Measurements from ENCODE around the gene MBP. TPM values are rescaled to one million over a fixed set of nuclear protein-coding genes. Genes with fewer than 3 reads are reported as not detected.
A peak's percentile ranks its signal among the peaks of the same experiment; 100 is the strongest.
"Not testable (repeated sequence)": the region's sequence is repeated elsewhere in the genome, so short reads cannot be mapped to it uniquely, and the experiment has no call there.

MBP gene
- total RNA-seq, 1 donor from 2014 or later: 54.3 TPM

DNA sequence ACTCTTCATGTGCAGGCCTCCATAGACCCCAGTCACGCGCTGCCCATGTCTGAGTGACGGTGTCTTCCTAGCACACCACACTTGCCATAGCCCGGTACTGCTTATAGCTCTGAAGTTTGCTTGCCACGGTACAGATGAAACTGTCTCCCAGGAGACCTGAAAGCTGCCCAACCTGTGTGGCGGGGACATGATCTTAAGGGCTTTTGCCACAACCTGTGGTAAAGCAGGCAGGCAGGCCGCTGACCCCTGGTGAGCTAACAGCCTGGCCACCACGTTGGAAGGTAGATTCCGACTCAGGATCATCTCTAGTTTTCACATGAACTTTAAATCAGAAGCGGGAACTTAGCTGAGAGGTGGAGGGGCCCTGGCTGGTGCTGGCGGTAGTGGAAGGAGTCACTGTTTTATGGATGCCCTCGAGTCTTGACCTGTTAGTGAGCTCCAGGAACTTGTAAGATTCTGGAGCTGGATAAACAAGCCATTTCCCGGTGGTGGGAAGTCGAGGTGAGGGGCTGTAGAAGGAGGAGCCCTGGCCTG lies 156.9 kb downstream of the MBP start:
- H3K36me3 Mint-ChIP-seq (ENCODE audit: low read depth): no peaks in the 10 kb centered on the region
- peak; percentile 2 for DNase-seq (ENCODE audit: low spot score)

GRCh38 chr18:76974386-76974785 lies 158.2 kb downstream of the MBP start:
- Mint-ChIP-seq H3K9me3 (no peaks in the 10 kb centered on the region), H3K27ac (no peak overlapping the region), H3K27me3 (ENCODE audit: low read depth) (no peaks in the 10 kb centered on the region), H3K4me3 (ENCODE audit: low read depth) (no peak overlapping the region), H3K36me3 (ENCODE audit: low read depth) (no peaks in the 10 kb centered on the region), H3K4me1 (ENCODE audit: low read depth) (no peaks in the 10 kb centered on the region)
- no peak for DNase-seq (ENCODE audit: low spot score)
- intact Hi-C loops (cut with micrococcal nuclease): no loop called here

More for the DNA sequence above, 156.9 kb downstream of the MBP start:
- Mint-ChIP-seq H3K27ac (no peak overlapping the region), H3K4me1 (ENCODE audit: low read depth) (no peaks in the 10 kb centered on the region), H3K4me3 (ENCODE audit: low read depth) (no peak overlapping the region), H3K27me3 (ENCODE audit: low read depth) (no peaks in the 10 kb centered on the region), H3K9me3 (no peaks in the 10 kb centered on the region)
- intact Hi-C loops (cut with micrococcal nuclease): no loop called here

DNA sequence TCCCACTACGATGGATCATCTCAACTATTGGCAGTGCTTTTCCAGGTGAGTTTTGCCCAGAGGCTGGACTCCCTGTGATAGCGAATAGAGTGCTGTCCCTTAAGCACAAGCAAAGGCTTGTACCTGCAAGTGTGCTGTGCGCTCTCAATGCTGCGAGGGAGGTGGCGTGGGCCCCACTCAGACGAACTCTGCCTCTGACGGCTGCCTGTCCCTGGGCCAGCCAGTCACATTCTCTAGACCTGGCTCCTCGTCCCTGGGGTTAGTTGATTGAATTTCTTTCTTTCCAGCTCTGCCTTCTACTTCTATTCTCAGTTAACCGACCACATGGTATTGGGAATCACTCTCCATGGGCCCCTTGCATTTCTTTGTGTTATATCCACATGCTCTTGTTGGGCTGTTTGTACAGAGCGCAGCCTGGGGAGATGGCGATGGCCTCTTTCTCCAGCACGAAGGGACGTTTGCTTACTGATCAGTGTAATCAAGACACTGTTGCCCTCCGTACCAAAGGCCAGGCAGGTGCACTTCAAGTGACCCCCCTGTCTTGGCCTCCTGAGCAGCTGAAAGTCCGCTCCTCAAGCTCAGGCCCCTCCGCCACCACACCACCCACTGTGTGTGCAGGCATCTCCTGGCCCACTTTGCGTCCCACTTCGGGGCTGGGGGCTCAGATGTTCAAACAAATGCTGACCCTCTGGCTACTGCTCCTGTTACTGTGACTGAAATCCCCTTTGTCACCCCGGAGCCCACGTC lies 158.9 kb downstream of the MBP start:
- intact Hi-C loops (cut with micrococcal nuclease): no loop called here
- DNase-seq (ENCODE audit: low spot score): no peak
- no peaks in the 10 kb centered on the region for H3K27me3 Mint-ChIP-seq (ENCODE audit: low read depth)
- H3K4me1 Mint-ChIP-seq (ENCODE audit: low read depth): no peaks in the 10 kb centered on the region
- no peaks in the 10 kb centered on the region for H3K9me3 Mint-ChIP-seq
- peaks cover 3% of the 10 kb centered on the region for H3K36me3 Mint-ChIP-seq (ENCODE audit: low read depth)
- H3K4me3 Mint-ChIP-seq (ENCODE audit: low read depth): no peak overlapping the region
- H3K27ac Mint-ChIP-seq: no peak overlapping the region

DNA sequence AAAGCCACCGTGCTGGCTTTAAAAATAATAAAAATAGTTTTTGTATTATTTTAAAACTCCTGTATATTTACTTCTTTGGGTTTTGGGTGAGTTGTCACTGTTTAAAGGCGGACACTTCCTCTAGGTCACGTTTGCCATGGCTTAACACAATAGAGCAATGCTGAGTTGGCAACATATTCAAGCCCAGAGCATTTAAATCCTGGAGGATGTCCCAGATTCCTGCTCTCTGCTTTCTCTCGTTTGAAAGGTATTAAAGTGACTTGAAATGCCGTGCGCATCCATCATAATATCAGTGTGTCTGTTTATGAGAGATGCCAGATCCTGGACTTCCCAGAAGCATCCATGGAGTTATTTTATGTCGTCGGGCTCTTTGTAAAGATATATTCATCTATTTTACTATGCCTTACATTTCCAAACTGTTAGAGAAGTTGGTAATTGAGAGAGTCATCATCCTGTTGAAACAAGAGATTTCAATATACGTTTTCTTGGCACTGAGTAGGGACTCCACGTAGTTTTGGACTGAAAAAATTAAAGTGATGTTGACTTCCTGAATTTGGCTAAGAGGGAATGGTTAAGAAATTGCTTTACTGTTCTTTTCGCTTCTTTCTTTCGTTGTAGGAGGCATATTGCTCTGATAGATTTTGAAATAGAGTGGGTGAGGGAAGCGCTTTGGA lies 159.6 kb downstream of the MBP start:
- Mint-ChIP-seq H3K27ac (no peak overlapping the region), H3K36me3 (ENCODE audit: low read depth) (peaks cover 4% of the 10 kb centered on the region), H3K27me3 (ENCODE audit: low read depth) (no peaks in the 10 kb centered on the region), H3K4me3 (ENCODE audit: low read depth) (no peak overlapping the region), H3K9me3 (no peaks in the 10 kb centered on the region), H3K4me1 (ENCODE audit: low read depth) (no peaks in the 10 kb centered on the region)
- intact Hi-C loops (cut with micrococcal nuclease): no loop called here
- no peak for DNase-seq (ENCODE audit: low spot score)

DNA sequence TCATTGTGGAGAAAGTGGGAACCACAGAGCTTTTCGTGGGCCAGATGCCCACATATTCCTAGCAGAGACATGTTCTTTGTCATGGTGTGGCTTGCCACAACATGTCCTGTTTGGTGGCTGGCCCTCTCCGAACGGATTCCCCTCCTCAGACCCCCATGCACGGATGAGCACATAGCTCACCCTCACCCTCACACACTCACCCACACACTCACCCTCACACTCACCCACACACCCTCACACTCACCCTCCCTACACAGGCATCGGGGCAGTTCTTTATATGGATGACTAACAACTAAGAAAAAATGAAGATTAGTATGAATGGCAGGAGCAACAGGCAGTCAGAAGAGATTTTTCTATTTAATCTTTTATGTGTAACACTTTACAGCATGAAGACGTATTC lies 160.3 kb downstream of the MBP start:
- intact Hi-C loops (cut with micrococcal nuclease): no loop called here
- H3K4me1 Mint-ChIP-seq (ENCODE audit: low read depth): no peaks in the 10 kb centered on the region
- peaks cover 4% of the 10 kb centered on the region for H3K36me3 Mint-ChIP-seq (ENCODE audit: low read depth)
- no peaks in the 10 kb centered on the region for H3K9me3 Mint-ChIP-seq
- H3K27ac Mint-ChIP-seq: no peak overlapping the region
- no peak for DNase-seq (ENCODE audit: low spot score)
- H3K4me3 Mint-ChIP-seq (ENCODE audit: low read depth): no peak overlapping the region
- H3K27me3 Mint-ChIP-seq (ENCODE audit: low read depth): no peaks in the 10 kb centered on the region

GRCh38 chr18:76970770-76971559 lies 161.6 kb downstream of the MBP start:
- Mint-ChIP-seq H3K27me3 (ENCODE audit: low read depth) (no peaks in the 10 kb centered on the region), H3K4me1 (ENCODE audit: low read depth) (no peaks in the 10 kb centered on the region), H3K36me3 (ENCODE audit: low read depth) (peaks cover 4% of the 10 kb centered on the region), H3K9me3 (no peaks in the 10 kb centered on the region), H3K4me3 (ENCODE audit: low read depth) (no peak overlapping the region), H3K27ac (no peak overlapping the region)
- DNase-seq (ENCODE audit: low spot score): no peak
- intact Hi-C loops (cut with micrococcal nuclease): no loop called here

- Mint-ChIP-seq H3K9me3 (no peaks in the 10 kb centered on the region), H3K4me1 (ENCODE audit: low read depth) (peaks cover 22% of the 10 kb centered on the region), H3K4me3 (ENCODE audit: low read depth) (no peak overlapping the region), H3K36me3 (ENCODE audit: low read depth) (peaks cover 27% of the 10 kb centered on the region), H3K27ac (no peak overlapping the region), H3K27me3 (ENCODE audit: low read depth) (no peaks in the 10 kb centered on the region)
- DNase-seq (ENCODE audit: low spot score): no peak
- intact Hi-C loops (cut with micrococcal nuclease): no loop called here
Measured at GRCh38 chr18:76967721-76968472, 164.7 kb downstream of the MBP start.

GRCh38 chr18:76967299-76967698 lies 165.3 kb downstream of the MBP start:
- intact Hi-C loops (cut with micrococcal nuclease); H3K27me3 Mint-ChIP-seq (ENCODE audit: low read depth): not testable (repeated sequence)
- H3K36me3 Mint-ChIP-seq (ENCODE audit: low read depth): peaks cover 32% of the 10 kb centered on the region

DNA sequence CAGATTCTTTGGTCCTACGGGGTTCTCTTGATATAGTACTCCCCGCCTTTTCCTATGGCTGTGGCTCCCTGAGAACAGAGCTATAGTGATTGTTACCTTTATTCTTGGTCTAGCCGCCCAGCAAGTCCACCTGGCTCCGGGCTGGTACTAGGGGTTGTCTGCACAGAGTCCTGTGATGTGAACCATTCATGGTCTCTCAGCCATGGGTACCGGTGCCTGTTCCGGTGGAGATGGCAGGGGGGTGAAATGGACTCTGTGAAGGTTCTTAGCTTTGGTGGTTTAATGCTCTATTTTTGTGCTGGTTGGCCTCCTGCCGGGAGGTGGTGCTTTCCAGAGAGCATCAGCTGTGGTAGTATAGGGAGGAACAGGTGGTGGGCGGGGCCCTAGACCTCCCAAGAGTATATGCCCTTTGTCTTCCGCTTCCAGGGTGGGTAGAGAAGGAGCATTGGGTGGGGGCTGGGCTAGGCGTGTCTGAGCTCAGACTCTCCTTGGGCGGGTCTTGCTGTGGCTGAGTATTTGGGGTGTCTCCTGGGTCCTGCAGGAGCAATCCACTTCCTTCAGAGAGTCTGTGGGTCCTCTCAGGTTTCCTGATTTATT lies 166.9 kb downstream of the MBP start:
- DNase-seq (ENCODE audit: low spot score); H3K27me3 Mint-ChIP-seq (ENCODE audit: low read depth); H3K9me3 Mint-ChIP-seq; intact Hi-C loops (cut with micrococcal nuclease); H3K27ac Mint-ChIP-seq; H3K4me3 Mint-ChIP-seq (ENCODE audit: low read depth): not testable (repeated sequence)
- peaks cover 47% of the 10 kb centered on the region for H3K36me3 Mint-ChIP-seq (ENCODE audit: low read depth)
- H3K4me1 Mint-ChIP-seq (ENCODE audit: low read depth): peaks cover 29% of the 10 kb centered on the region

More at GRCh38 chr18:76967299-76967698, 165.3 kb downstream of the MBP start:
- H3K4me1 Mint-ChIP-seq (ENCODE audit: low read depth): peaks cover 26% of the 10 kb centered on the region
- H3K27ac Mint-ChIP-seq; DNase-seq (ENCODE audit: low spot score); H3K9me3 Mint-ChIP-seq; H3K4me3 Mint-ChIP-seq (ENCODE audit: low read depth): not testable (repeated sequence)

DNA sequence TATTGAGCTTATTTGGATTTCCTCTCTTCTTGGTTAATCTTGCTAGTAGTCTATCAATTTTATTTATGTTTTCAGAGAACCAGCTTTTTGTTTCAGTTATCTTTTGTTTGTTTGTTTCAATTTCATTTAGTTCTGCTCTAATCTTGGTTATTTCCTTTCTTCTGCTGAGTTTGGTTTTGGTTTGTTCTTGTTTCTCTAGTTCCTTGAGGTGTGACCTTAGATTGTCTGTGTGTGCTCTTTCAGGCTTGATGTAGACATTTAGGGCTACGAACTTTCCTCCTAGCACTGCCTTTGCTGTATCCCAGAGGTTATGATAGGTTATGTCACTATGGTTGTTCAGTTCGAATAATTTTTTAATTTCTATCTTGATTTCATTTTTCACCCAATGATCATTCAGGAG lies 168.6 kb downstream of the MBP start:
- peak overlapping the region; percentile 0 for H3K4me3 Mint-ChIP-seq (ENCODE audit: low read depth)
- DNase-seq (ENCODE audit: low spot score): no peak
- peaks cover 29% of the 10 kb centered on the region for H3K4me1 Mint-ChIP-seq (ENCODE audit: low read depth)
- H3K27ac Mint-ChIP-seq: peak overlapping the region; percentile 34
- intact Hi-C loops (cut with micrococcal nuclease): no loop called here
- no peaks in the 10 kb centered on the region for H3K27me3 Mint-ChIP-seq (ENCODE audit: low read depth)
- H3K36me3 Mint-ChIP-seq (ENCODE audit: low read depth): peaks cover 58% of the 10 kb centered on the region
- no peaks in the 10 kb centered on the region for H3K9me3 Mint-ChIP-seq

GRCh38 chr18:76962851-76963250 lies 169.7 kb downstream of the MBP start:
- Mint-ChIP-seq H3K27ac (no peak overlapping the region), H3K4me1 (ENCODE audit: low read depth) (peaks cover 29% of the 10 kb centered on the region), H3K9me3 (no peaks in the 10 kb centered on the region), H3K4me3 (ENCODE audit: low read depth) (no peak overlapping the region), H3K27me3 (ENCODE audit: low read depth) (no peaks in the 10 kb centered on the region), H3K36me3 (ENCODE audit: low read depth) (peaks cover 54% of the 10 kb centered on the region)
- no peak for DNase-seq (ENCODE audit: low spot score)
- intact Hi-C loops (cut with micrococcal nuclease): no loop called here

DNA sequence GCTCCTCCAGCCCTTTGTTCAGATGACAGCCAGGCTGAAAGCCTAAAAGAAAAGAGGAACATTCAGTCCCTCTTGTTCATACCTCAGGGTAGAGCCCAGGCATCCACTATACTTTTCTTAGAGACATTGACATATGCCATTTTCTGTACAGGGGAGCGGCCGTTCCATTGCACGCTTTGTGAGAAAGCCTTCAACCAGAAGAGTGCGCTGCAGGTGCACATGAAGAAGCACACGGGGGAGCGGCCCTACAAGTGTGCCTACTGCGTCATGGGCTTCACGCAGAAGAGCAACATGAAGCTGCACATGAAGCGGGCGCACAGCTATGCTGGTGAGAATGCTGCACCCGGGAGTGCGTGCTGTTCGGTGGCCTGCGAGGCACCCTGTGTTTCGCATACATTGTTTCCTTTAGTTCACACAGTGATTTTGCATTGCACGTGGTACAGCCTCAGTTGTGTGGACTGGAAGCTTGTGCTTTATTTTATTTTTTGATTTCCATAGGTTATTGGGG lies 172.0 kb downstream of the MBP start:
- Mint-ChIP-seq H3K9me3 (no peaks in the 10 kb centered on the region), H3K27ac (no peak overlapping the region), H3K4me3 (ENCODE audit: low read depth) (no peak overlapping the region), H3K4me1 (ENCODE audit: low read depth) (peaks cover 35% of the 10 kb centered on the region), H3K27me3 (ENCODE audit: low read depth) (no peaks in the 10 kb centered on the region), H3K36me3 (ENCODE audit: low read depth) (peaks cover 66% of the 10 kb centered on the region)
- no peak for DNase-seq (ENCODE audit: low spot score)
- intact Hi-C loops (cut with micrococcal nuclease): no loop called here
